PFSK-1 (cell line): ENCODE measurements around the gene CKMT1B. TPM values are rescaled to one million over a fixed set of nuclear protein-coding genes. Genes with fewer than 3 reads are reported as not detected.
"Not testable (repeated sequence)": the region's sequence is repeated elsewhere in the genome, so short reads cannot be mapped to it uniquely, and the experiment has no call there.

Source experiments
- FOXP2 ChIP-seq: optimal IDR thresholded peaks from 2 replicates; pipeline ENCODE3; 2011; ENCODE audit warnings: borderline replicate concordance, control low read depth, inconsistent platforms; ENCODE audit not compliant: insufficient read depth; ENCODE audit errors: extremely low read length, extremely low read depth
- POLR2AphosphoS5 ChIP-seq: IDR thresholded peaks from 2 replicates; pipeline ENCODE4 v1.6.1; 2012; ENCODE audit warnings: low read depth, mild to moderate bottlenecking, control low read depth, low read length, moderate library complexity
- REST ChIP-seq, 2 experiments: IDR thresholded peaks; 2 replicates each; pipeline versions ENCODE4 v1.6.1 to v1.8.0; 2011 to 2012; ENCODE audit warnings: low read depth in 2 of 2, low read length in 2 of 2, control low read depth in 1 of 2, inconsistent platforms in 1 of 2, mild to moderate bottlenecking in 1 of 2, moderate library complexity in 1 of 2; ENCODE audit not compliant: insufficient read depth in 1 of 2
- SIN3A ChIP-seq: IDR thresholded peaks from 2 replicates; pipeline ENCODE4 v1.6.1; 2012; ENCODE audit warnings: mild to moderate bottlenecking, low read length, moderate library complexity, borderline replicate concordance; ENCODE audit not compliant: insufficient read depth
- TAF1 ChIP-seq: IDR thresholded peaks from 2 replicates; pipeline ENCODE4 v1.6.1; 2012; ENCODE audit warnings: low read length, control low read depth, borderline replicate concordance; ENCODE audit not compliant: insufficient read depth
- polyA plus RNA-seq: library from polyadenylated mRNA; unstranded; fragments of >200 nt; gene quantifications from one replicate; pipeline ENCODE4 v1.2.1, GENCODE V29; 2012; ENCODE audit warnings: low read depth, missing spikeins; ENCODE audit not compliant: insufficient read length

CKMT1B gene
- polyA plus RNA-seq = 3.8 TPM

DNA sequence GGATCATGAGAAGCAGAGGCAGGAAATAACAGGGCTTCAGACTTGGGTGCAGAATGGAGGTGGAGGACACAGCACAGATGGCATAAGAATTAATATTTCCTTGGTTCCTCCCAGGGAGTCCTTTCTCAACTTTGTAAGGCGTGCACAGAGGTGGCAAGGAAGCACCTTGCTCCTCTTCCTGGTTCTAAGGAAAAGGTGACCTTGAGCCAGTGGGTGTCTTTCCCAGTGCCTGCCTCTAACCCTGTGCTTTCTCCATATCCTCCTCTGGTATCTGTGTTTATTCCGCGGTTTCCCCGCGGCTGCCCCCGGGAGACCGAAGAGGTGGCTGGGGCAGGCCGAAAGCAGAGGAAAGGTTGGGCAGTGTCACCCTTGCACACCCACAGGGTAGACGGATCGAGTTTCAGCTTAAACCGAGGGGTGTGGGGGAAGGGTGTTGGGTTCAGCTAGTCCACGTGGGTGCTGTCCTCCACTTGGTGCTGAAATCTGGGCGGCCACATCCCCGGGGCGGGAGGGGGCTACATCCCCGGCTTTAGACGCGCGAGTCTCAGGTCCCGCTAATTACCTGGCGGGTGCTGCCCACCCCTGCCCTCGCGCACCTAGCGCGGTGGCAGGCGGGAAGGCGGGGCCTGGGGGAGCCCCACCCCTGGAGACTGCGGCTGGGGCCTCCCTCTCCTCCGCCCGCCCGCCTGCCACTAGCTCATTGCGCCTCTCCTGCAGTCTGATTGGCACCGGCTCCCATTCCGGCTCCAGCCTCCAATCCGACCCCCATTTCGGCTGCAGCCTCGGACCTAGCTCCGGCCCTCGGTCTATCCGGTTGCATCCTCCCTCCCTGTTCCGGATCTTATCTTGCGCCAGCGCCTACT is at the start of gene CKMT1B:
CKMT1B (plus strand) TSS at position 700 of the 863 bp plus-strand sequence. CDS start 192 bp downstream, outside the sequence.
- TF ChIP-seq TAF1; FOXP2; REST (IDR thresholded peaks at IDR 0.05; ENCODE audit: insufficient read depth in 1 of 2, low read depth in 2 of 2, low read length in 2 of 2): not testable (repeated sequence)

GRCh38 chr15:43544266-43544665 is 49.6 kb upstream of the CKMT1B start:
- TF ChIP-seq FOXP2 (no peak), SIN3A (no peak), POLR2AphosphoS5 (no peak), REST (IDR thresholded peaks at IDR 0.05; ENCODE audit: insufficient read depth in 1 of 2, low read depth in 2 of 2, low read length in 2 of 2) (no peak)

DNA sequence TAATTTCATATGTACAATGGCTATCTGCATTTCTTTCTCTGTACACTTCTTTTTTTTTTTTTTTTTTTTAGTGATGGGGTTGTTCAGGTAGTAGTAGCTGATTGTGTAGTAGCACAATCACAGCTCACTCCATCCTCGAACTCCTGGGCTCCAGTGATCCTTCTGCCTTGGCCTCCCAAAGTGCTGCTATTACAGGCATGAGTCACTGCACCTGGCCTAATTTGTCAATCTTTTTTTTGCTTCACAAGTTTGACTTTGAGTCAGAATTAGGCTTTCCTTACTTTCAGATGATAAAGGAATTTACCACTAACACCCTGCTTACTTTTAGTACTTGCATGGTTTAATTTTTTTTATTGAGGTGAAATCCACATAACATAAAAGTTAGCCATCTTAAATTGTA is 48.4 kb upstream of the CKMT1B start:
- TF ChIP-seq SIN3A (no peak), FOXP2 (no peak), POLR2AphosphoS5 (no peak)

- TF ChIP-seq POLR2AphosphoS5 (no peak), TAF1 (no peak), SIN3A (no peak), FOXP2 (no peak), REST (IDR thresholded peaks at IDR 0.05; ENCODE audit: insufficient read depth in 1 of 2, low read depth in 2 of 2, low read length in 2 of 2) (no peak)
Measured at GRCh38 chr15:43547539-43547938, 46.3 kb upstream of the CKMT1B start.

GRCh38 chr15:43550527-43551363 is 43.1 kb upstream of the CKMT1B start:
- TF ChIP-seq SIN3A = no peak
- no peak for TF ChIP-seq FOXP2
- no peak for TF ChIP-seq TAF1
- no peak for TF ChIP-seq REST (IDR thresholded peaks at IDR 0.05; ENCODE audit: insufficient read depth in 1 of 2, low read depth in 2 of 2, low read length in 2 of 2)
- TF ChIP-seq POLR2AphosphoS5 = no peak
